Suprapubic skin (tissue), 4 donors: Measurements from ENCODE around the gene ITPRID1.

Experiments used
- CTCF ChIP-seq, 2 donors: fragments of 200-600 bp in 1 of 2; fragments of 450-650 bp in 1 of 2; sonication (generic) in 1 of 2; IDR thresholded peaks; one replicate each; pipeline ENCODE4 v1.5.1; 2016 to 2019; ENCODE audit warnings: antibody characterized with exemption in 2 of 2, mild to moderate bottlenecking in 1 of 2, moderate library complexity in 1 of 2
- EP300 ChIP-seq: sonication (generic); formaldehyde crosslinking; IDR thresholded peaks from one replicate; pipeline ENCODE4 v1.6.1; 2017; ENCODE audit warnings: antibody characterized with exemption
- POLR2A ChIP-seq, 2 donors: fragments of 450-650 bp; IDR thresholded peaks; one replicate each; pipeline ENCODE4 v1.6.1; 2017; ENCODE audit warnings: antibody characterized with exemption in 2 of 2, mild to moderate bottlenecking in 2 of 2, moderate library complexity in 2 of 2
- POLR2AphosphoS5 ChIP-seq, 3 donors: sonication (generic); formaldehyde crosslinking; IDR thresholded peaks; one replicate each; pipeline ENCODE4 v1.6.1; 2017; ENCODE audit warnings: antibody characterized with exemption in 3 of 3

GRCh38 chr7:31695859-31696614 lies 182.1 kb downstream of the ITPRID1 start:
- TF ChIP-seq CTCF (IDR thresholded peaks at IDR 0.05): no peak
- no peak for TF ChIP-seq POLR2A (IDR thresholded peaks at IDR 0.05)
- TF ChIP-seq EP300: no peak
- no peak for TF ChIP-seq POLR2AphosphoS5 (IDR thresholded peaks at IDR 0.05)
